Neutrophil (primary cell): ENCODE results near the gene S100A5.

Source experiments
- H3K27ac ChIP-seq: fragments of 200-600 bp; sonication (generic); 2 replicates; pipeline ENCODE4 v1.5.1; 2016; ENCODE audit warnings: mild to moderate bottlenecking, moderate library complexity
- H3K27me3 ChIP-seq: fragments of 200-600 bp; sonication (generic); 2 replicates; pipeline ENCODE4 v1.6.0; 2016; ENCODE audit warnings: mild to moderate bottlenecking
- H3K36me3 ChIP-seq: fragments of 200-600 bp; sonication (generic); 2 replicates; pipeline ENCODE4 v1.5.1; 2017
- H3K4me1 ChIP-seq, 2 experiments: fragments of 200-600 bp in 1 of 2; sonication (generic) in 1 of 2; 1 replicate in 1 of 2; 2 replicates in 1 of 2; pipeline versions ENCODE4 v1.5.1 to v1.6.1; 2013 to 2016; ENCODE audit warnings: low read depth in 1 of 2, low read length in 1 of 2, mild to moderate bottlenecking in 1 of 2, moderate library complexity in 1 of 2; ENCODE audit not compliant: control insufficient read depth in 1 of 2, insufficient read depth in 1 of 2
- H3K4me3 ChIP-seq, 2 experiments: fragments of 200-600 bp in 1 of 2; sonication (generic) in 1 of 2; 1 replicate in 1 of 2; 2 replicates in 1 of 2; pipeline ENCODE4 v1.5.1; 2013 to 2016; ENCODE audit warnings: low read depth in 1 of 2, low read length in 1 of 2, mild to moderate bottlenecking in 1 of 2, moderate library complexity in 1 of 2
- H3K9me3 ChIP-seq: fragments of 200-600 bp; sonication (generic); 2 replicates; pipeline ENCODE4 v1.5.1; 2016
- CTCF ChIP-seq: fragments of 200-600 bp; sonication (generic); IDR thresholded peaks from 2 replicates; pipeline ENCODE4 v1.5.1; 2016; ENCODE audit warnings: antibody characterized with exemption

S100A5 gene

GRCh38 chr1:153544453-153545066, 3.8 kb upstream of the S100A5 start:
- peaks cover 22% of the 10 kb centered on the region for H3K36me3 ChIP-seq
- TF ChIP-seq CTCF = no peak
- peak overlapping the region; percentile 97 for H3K27ac ChIP-seq
- H3K9me3 ChIP-seq = no peaks in the 10 kb centered on the region
- no peaks in the 10 kb centered on the region for H3K27me3 ChIP-seq
- H3K4me3 ChIP-seq = peak overlapping the region; percentile 60 to 76
- H3K4me1 ChIP-seq = peaks cover 92 to 97% of the 10 kb centered on the region in 2 experiments

- Histone ChIP-seq H3K4me1 (peaks cover 89 to 97% of the 10 kb centered on the region in 2 experiments), H3K27me3 (no peaks in the 10 kb centered on the region), H3K4me3 (peak overlapping the region; percentile 60 to 76), H3K36me3 (peaks cover 22% of the 10 kb centered on the region), H3K27ac (peak overlapping the region; percentile 97), H3K9me3 (no peaks in the 10 kb centered on the region)
- TF ChIP-seq CTCF = no peak
Observed at GRCh38 chr1:153543736-153544135, 3.0 kb upstream of the S100A5 start.

GRCh38 chr1:153542956-153543711, 2.4 kb upstream of the S100A5 start:
- Histone ChIP-seq H3K9me3 (no peaks in the 10 kb centered on the region), H3K27me3 (no peaks in the 10 kb centered on the region), H3K27ac (peak overlapping the region; percentile 97), H3K36me3 (peaks cover 22% of the 10 kb centered on the region), H3K4me3 (peak overlapping the region; percentile 60 to 76), H3K4me1 (peaks cover 84 to 97% of the 10 kb centered on the region in 2 experiments)
- no peak for TF ChIP-seq CTCF

- peaks cover 22% of the 10 kb centered on the region for H3K36me3 ChIP-seq
- H3K27ac ChIP-seq = peak overlapping the region; percentile 97
- H3K9me3 ChIP-seq = no peaks in the 10 kb centered on the region
- peak overlapping the region; percentile 51 to 76 for H3K4me3 ChIP-seq
- H3K4me1 ChIP-seq = peaks cover 84 to 95% of the 10 kb centered on the region in 2 experiments
- TF ChIP-seq CTCF = no peak
- no peaks in the 10 kb centered on the region for H3K27me3 ChIP-seq
Observed at GRCh38 chr1:153541641-153542590, 1.2 kb upstream of the S100A5 start.

GRCh38 chr1:153539395-153540093, 1.2 kb downstream of the S100A5 start:
- H3K4me1 ChIP-seq = peaks cover 80 to 95% of the 10 kb centered on the region in 2 experiments
- TF ChIP-seq CTCF = no peak
- H3K27ac ChIP-seq = peak overlapping the region; percentile 97
- no peaks in the 10 kb centered on the region for H3K9me3 ChIP-seq
- H3K27me3 ChIP-seq = no peaks in the 10 kb centered on the region
- peaks cover 25% of the 10 kb centered on the region for H3K36me3 ChIP-seq
- H3K4me3 ChIP-seq = peak overlapping the region in 1 of 2 experiments; percentile 76
